Measurements from ENCODE around the gene EFEMP1. TPM values are rescaled to one million over a fixed set of nuclear protein-coding genes. Genes with fewer than 3 reads are reported as not detected.

EFEMP1 gene
- polyA plus RNA-seq, 1 of the 3 experiments (the other 2 are of a cell fraction), result 1,015 TPM

DNA sequence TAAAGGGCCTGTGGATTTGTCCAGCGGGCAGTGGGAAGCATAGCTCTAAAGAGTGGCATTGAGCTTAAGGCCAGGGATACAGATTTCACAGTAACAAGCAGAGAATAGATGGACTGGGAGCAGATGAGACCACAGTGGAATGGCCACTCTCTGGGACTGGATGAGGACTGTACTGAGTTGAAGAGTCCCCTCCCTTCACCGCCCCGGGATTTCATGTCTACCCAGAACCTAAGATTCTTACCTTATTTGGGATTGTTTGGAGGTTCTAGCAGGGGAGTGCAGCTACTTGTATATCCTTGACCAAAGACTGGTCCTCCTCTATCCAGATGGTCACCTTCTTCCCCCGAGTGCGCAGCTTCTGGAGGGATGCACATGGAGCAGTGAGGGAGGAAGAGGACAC lies 28.0 kb upstream of the EFEMP1 start (continued):
- TF ChIP-seq FOXJ3 (CRISPR knock-in tag; IDR thresholded peaks at IDR 0.05) (no peak), NFIC (IDR thresholded peaks at IDR 0.05; ENCODE audit: borderline replicate concordance) (no peak)

- H3K9me3 ChIP-seq, result peaks cover 2% of the 10 kb centered on the region; the same call in 1 of the 2 replicates
- H2AFZ ChIP-seq (ENCODE audit: low read depth), result no peak overlapping the region
- H3K4me2 ChIP-seq, result no peak overlapping the region
- 45% methylated on average over 2 of the region's 2 CpGs for WGBS (ENCODE audit: low lambda C conversion rate)
- H3K9ac ChIP-seq, result no peak overlapping the region
- H3F3A ChIP-seq (replicated peaks; ENCODE audit: insufficient read depth), result no peaks in the 10 kb centered on the region
- H3K4me1 ChIP-seq (ENCODE audit: control insufficient read depth in 1 of 2, insufficient read depth in 2 of 2, low read depth in 1 of 2, low read length in 1 of 2), result no peaks in the 10 kb centered on the region
- no peaks in the 10 kb centered on the region for H3K9me2 ChIP-seq
- no peak for DNase-seq
- peaks cover 0 to 3% of the 10 kb centered on the region in 2 experiments for H3K36me3 ChIP-seq (replicated peaks in 1 of 2; ENCODE audit: control insufficient read depth in 1 of 2, insufficient read depth in 2 of 2, low read length in 1 of 2)
- CTCF ChIA-PET, result no interaction called here
- H3K4me3 ChIP-seq (ENCODE audit: low read depth in 2 of 2, low read length in 1 of 2), result no peak overlapping the region
- H4K20me1 ChIP-seq (ENCODE audit: insufficient read depth), result no peaks in the 10 kb centered on the region
- POLR2A ChIA-PET, result no interaction called here
- no peaks in the 10 kb centered on the region for H3K79me2 ChIP-seq (ENCODE audit: insufficient read depth)
- no peak overlapping the region for H3K27ac ChIP-seq (ENCODE audit: low read depth in 2 of 2, low read length in 1 of 2)
- TF ChIP-seq JUND (IDR thresholded peaks at IDR 0.05) (no peak), GATA2 (CRISPR knock-in tag; IDR thresholded peaks at IDR 0.05) (no peak), SIN3A (IDR thresholded peaks at IDR 0.05; ENCODE audit: borderline replicate concordance, low read depth, low read length) (no peak), ELF1 (IDR thresholded peaks at IDR 0.05) (no peak), CHD2 (IDR thresholded peaks at IDR 0.05; ENCODE audit: low read length, partially characterized antibody) (no peak), MEF2A (IDR thresholded peaks at IDR 0.05; ENCODE audit: borderline replicate concordance, low read depth) (no peak), GABPA (IDR thresholded peaks at IDR 0.05; ENCODE audit: low read depth) (no peak), USF2 (IDR thresholded peaks at IDR 0.05; ENCODE audit: borderline replicate concordance, low read depth, low read length) (no peak), NFIC (IDR thresholded peaks at IDR 0.05; ENCODE audit: borderline replicate concordance) (no peak), FOXJ3 (CRISPR knock-in tag; IDR thresholded peaks at IDR 0.05) (no peak), CTCF (IDR thresholded peaks at IDR 0.05) (no peak), POLR2AphosphoS5 (IDR thresholded peaks at IDR 0.05; ENCODE audit: low read depth, low read length) (no peak)
- TF ChIP-seq, protein P1, sequence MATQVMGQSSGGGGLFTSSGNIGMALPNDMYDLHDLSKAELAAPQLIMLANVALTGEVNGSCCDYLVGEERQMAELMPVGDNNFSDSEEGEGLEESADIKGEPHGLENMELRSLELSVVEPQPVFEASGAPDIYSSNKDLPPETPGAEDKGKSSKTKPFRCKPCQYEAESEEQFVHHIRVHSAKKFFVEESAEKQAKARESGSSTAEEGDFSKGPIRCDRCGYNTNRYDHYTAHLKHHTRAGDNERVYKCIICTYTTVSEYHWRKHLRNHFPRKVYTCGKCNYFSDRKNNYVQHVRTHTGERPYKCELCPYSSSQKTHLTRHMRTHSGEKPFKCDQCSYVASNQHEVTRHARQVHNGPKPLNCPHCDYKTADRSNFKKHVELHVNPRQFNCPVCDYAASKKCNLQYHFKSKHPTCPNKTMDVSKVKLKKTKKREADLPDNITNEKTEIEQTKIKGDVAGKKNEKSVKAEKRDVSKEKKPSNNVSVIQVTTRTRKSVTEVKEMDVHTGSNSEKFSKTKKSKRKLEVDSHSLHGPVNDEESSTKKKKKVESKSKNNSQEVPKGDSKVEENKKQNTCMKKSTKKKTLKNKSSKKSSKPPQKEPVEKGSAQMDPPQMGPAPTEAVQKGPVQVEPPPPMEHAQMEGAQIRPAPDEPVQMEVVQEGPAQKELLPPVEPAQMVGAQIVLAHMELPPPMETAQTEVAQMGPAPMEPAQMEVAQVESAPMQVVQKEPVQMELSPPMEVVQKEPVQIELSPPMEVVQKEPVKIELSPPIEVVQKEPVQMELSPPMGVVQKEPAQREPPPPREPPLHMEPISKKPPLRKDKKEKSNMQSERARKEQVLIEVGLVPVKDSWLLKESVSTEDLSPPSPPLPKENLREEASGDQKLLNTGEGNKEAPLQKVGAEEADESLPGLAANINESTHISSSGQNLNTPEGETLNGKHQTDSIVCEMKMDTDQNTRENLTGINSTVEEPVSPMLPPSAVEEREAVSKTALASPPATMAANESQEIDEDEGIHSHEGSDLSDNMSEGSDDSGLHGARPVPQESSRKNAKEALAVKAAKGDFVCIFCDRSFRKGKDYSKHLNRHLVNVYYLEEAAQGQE (IDR thresholded peaks at IDR 0.05; ENCODE audit: low read depth, low read length), result no peak
- no peaks in the 10 kb centered on the region for H3K27me3 ChIP-seq (ENCODE audit: insufficient read depth)
Measured at GRCh38 chr2:55949613-55950012, 26.0 kb upstream of the EFEMP1 start.

Data from SK-N-SH (cell line).